ENCODE data around the gene VSIG1.

The VSIG1 gene

GRCh38 chrX:108064613-108065012, 19.7 kb downstream of the VSIG1 start:
- no peak for DNase-seq

GRCh38 chrX:108068121-108068520, 23.3 kb downstream of the VSIG1 start:
- no peak for DNase-seq

- no peak for DNase-seq
Observed at GRCh38 chrX:108070891-108071290, 26.0 kb downstream of the VSIG1 start.

- DNase-seq: no peak
Observed at GRCh38 chrX:108071578-108071977, 26.7 kb downstream of the VSIG1 start.

GRCh38 chrX:108072746-108073145, 27.9 kb downstream of the VSIG1 start:
- DNase-seq: no peak

- no peak for DNase-seq
Observed at GRCh38 chrX:108081110-108081509, 36.2 kb downstream of the VSIG1 start.

- no peak for DNase-seq
Observed at GRCh38 chrX:108087792-108088191, 42.9 kb downstream of the VSIG1 start.

- DNase-seq: no peak
Observed at GRCh38 chrX:108088511-108088910, 43.6 kb downstream of the VSIG1 start.

- no peak for DNase-seq
Observed at GRCh38 chrX:108090491-108091263, 45.8 kb downstream of the VSIG1 start.

GRCh38 chrX:108091264-108091877, 46.5 kb downstream of the VSIG1 start, which contains the start of the genes ATG4A and PSMD10:
ATG4A (plus strand) TSS chrX:108091778; CDS start chrX:108091827, 49 bp downstream.
PSMD10 (minus strand) TSS chrX:108091542; CDS start chrX:108091520, 22 bp downstream.
- DNase-seq: peak; percentile 90

- DNase-seq: no peak
Observed at GRCh38 chrX:108091878-108092291, 47.0 kb downstream of the VSIG1 start.

GRCh38 chrX:108097380-108097779, 52.5 kb downstream of the VSIG1 start:
- no peak for DNase-seq

- DNase-seq: no peak
Observed at GRCh38 chrX:108105473-108105872, 60.6 kb downstream of the VSIG1 start.

GRCh38 chrX:108114541-108114940, 69.7 kb downstream of the VSIG1 start:
- DNase-seq: no peak

GRCh38 chrX:108117988-108118387, 73.1 kb downstream of the VSIG1 start:
- DNase-seq: no peak

- DNase-seq: no peak
Observed at GRCh38 chrX:108121291-108121690, 76.4 kb downstream of the VSIG1 start.

GRCh38 chrX:108122748-108123147, 77.9 kb downstream of the VSIG1 start:
- no peak for DNase-seq

GRCh38 chrX:108123591-108124366, 78.9 kb downstream of the VSIG1 start:
- DNase-seq: no peak

GRCh38 chrX:108126661-108127060, 81.8 kb downstream of the VSIG1 start:
- DNase-seq: no peak

GRCh38 chrX:108127152-108127551, 82.3 kb downstream of the VSIG1 start:
- no peak for DNase-seq

Data from DMS153 (cell line).